Dendritic cell treated with granulocyte-macrophage colony-stimulating factor and Interleukin-4, amounts not matched to agents 40 ng/mL and 50 ng/mL, for 4 days (primary cell): ENCODE results near the gene RASGRF2.

Experiments
- H3K27ac Mint-ChIP-seq: one replicate; pipeline ENCODE4 v1.8.0; 2022; ENCODE audit warnings: mild to moderate bottlenecking, mixed read lengths
- H3K27me3 Mint-ChIP-seq: one replicate; pipeline ENCODE4 v1.8.0; 2022; ENCODE audit warnings: mild to moderate bottlenecking, mixed read lengths
- H3K36me3 Mint-ChIP-seq: one replicate; pipeline ENCODE4 v1.8.0; 2022; ENCODE audit warnings: low read depth, mixed read lengths
- H3K4me1 Mint-ChIP-seq: one replicate; pipeline ENCODE4 v1.8.0; 2022; ENCODE audit warnings: low read depth, mixed read lengths
- H3K4me3 Mint-ChIP-seq: one replicate; pipeline ENCODE4 v1.8.0; 2022; ENCODE audit warnings: mild to moderate bottlenecking, moderate library complexity, mixed read lengths
- H3K9me3 Mint-ChIP-seq: one replicate; pipeline ENCODE4 v1.8.0; 2022; ENCODE audit warnings: mixed read lengths
- intact Hi-C: fragments of 100-400 bp; cut with micrococcal nuclease; formaldehyde crosslinking; loops from one replicate; pipeline ENCODE4 v1.15.0; 2022

The RASGRF2 gene

GRCh38 chr5:80931411-80931810, 28.8 kb upstream of the RASGRF2 start:
- H3K27me3 Mint-ChIP-seq: no peaks in the 10 kb centered on the region
- H3K27ac Mint-ChIP-seq: no peak overlapping the region
- no peaks in the 10 kb centered on the region for H3K9me3 Mint-ChIP-seq
- H3K36me3 Mint-ChIP-seq: no peaks in the 10 kb centered on the region
- no peak overlapping the region for H3K4me3 Mint-ChIP-seq
- intact Hi-C loops: no loop called here
- H3K4me1 Mint-ChIP-seq: peaks cover 13% of the 10 kb centered on the region

- H3K4me1 Mint-ChIP-seq: peaks cover under 1% of the 10 kb centered on the region
- H3K27me3 Mint-ChIP-seq: no peaks in the 10 kb centered on the region
- H3K27ac Mint-ChIP-seq: no peak overlapping the region
- intact Hi-C loops: no loop called here
- H3K36me3 Mint-ChIP-seq: no peaks in the 10 kb centered on the region
- no peak overlapping the region for H3K4me3 Mint-ChIP-seq
- H3K9me3 Mint-ChIP-seq: no peaks in the 10 kb centered on the region
Measured at GRCh38 chr5:80933036-80933435, 27.1 kb upstream of the RASGRF2 start.

GRCh38 chr5:80934751-80935150, 25.4 kb upstream of the RASGRF2 start:
- no peak overlapping the region for H3K4me3 Mint-ChIP-seq
- H3K36me3 Mint-ChIP-seq: no peaks in the 10 kb centered on the region
- H3K27me3 Mint-ChIP-seq: no peaks in the 10 kb centered on the region
- no peaks in the 10 kb centered on the region for H3K4me1 Mint-ChIP-seq
- intact Hi-C loops: no loop called here
- H3K9me3 Mint-ChIP-seq: peaks cover 12% of the 10 kb centered on the region
- H3K27ac Mint-ChIP-seq: no peak overlapping the region

GRCh38 chr5:80935811-80936385, 24.3 kb upstream of the RASGRF2 start:
- Mint-ChIP-seq H3K4me1 (no peaks in the 10 kb centered on the region), H3K27ac (no peak overlapping the region), H3K9me3 (peaks cover 12% of the 10 kb centered on the region), H3K27me3 (no peaks in the 10 kb centered on the region), H3K36me3 (no peaks in the 10 kb centered on the region), H3K4me3 (no peak overlapping the region)
- intact Hi-C loops: no loop called here

GRCh38 chr5:80936881-80937280, 23.3 kb upstream of the RASGRF2 start:
- peaks cover 12% of the 10 kb centered on the region for H3K9me3 Mint-ChIP-seq
- no peak overlapping the region for H3K4me3 Mint-ChIP-seq
- no peak overlapping the region for H3K27ac Mint-ChIP-seq
- H3K27me3 Mint-ChIP-seq: no peaks in the 10 kb centered on the region
- H3K36me3 Mint-ChIP-seq: no peaks in the 10 kb centered on the region
- intact Hi-C loops: no loop called here
- H3K4me1 Mint-ChIP-seq: no peaks in the 10 kb centered on the region

GRCh38 chr5:80937584-80938356, 22.4 kb upstream of the RASGRF2 start:
- Mint-ChIP-seq H3K4me3 (no peak overlapping the region), H3K27ac (no peak overlapping the region), H3K4me1 (no peaks in the 10 kb centered on the region), H3K9me3 (peaks cover 12% of the 10 kb centered on the region), H3K27me3 (no peaks in the 10 kb centered on the region), H3K36me3 (no peaks in the 10 kb centered on the region)
- intact Hi-C loops: no loop called here

- H3K36me3 Mint-ChIP-seq: no peaks in the 10 kb centered on the region
- H3K4me1 Mint-ChIP-seq: no peaks in the 10 kb centered on the region
- intact Hi-C loops: no loop called here
- no peak overlapping the region for H3K27ac Mint-ChIP-seq
- no peak overlapping the region for H3K4me3 Mint-ChIP-seq
- H3K27me3 Mint-ChIP-seq: peaks cover 2% of the 10 kb centered on the region
- peaks cover 12% of the 10 kb centered on the region for H3K9me3 Mint-ChIP-seq
Measured at GRCh38 chr5:80941496-80941895, 18.7 kb upstream of the RASGRF2 start.

- no peak overlapping the region for H3K27ac Mint-ChIP-seq
Measured at GRCh38 chr5:80951366-80951765, 8.8 kb upstream of the RASGRF2 start.

GRCh38 chr5:80953587-80953986, 6.6 kb upstream of the RASGRF2 start:
- Mint-ChIP-seq H3K4me1 (no peaks in the 10 kb centered on the region), H3K9me3 (no peaks in the 10 kb centered on the region), H3K27ac (no peak overlapping the region), H3K27me3 (peaks cover 18% of the 10 kb centered on the region), H3K36me3 (no peaks in the 10 kb centered on the region), H3K4me3 (no peak overlapping the region)
- intact Hi-C loops: no loop called here

More at GRCh38 chr5:80951366-80951765, 8.8 kb upstream of the RASGRF2 start:
- H3K27me3 Mint-ChIP-seq: peaks cover 4% of the 10 kb centered on the region
- H3K36me3 Mint-ChIP-seq: no peaks in the 10 kb centered on the region
- H3K9me3 Mint-ChIP-seq: no peaks in the 10 kb centered on the region
- no peaks in the 10 kb centered on the region for H3K4me1 Mint-ChIP-seq
- H3K4me3 Mint-ChIP-seq: no peak overlapping the region
- intact Hi-C loops: no loop called here

- Mint-ChIP-seq H3K27me3 (peaks cover 29% of the 10 kb centered on the region), H3K9me3 (no peaks in the 10 kb centered on the region), H3K4me1 (peaks cover 8% of the 10 kb centered on the region), H3K36me3 (no peaks in the 10 kb centered on the region), H3K27ac (no peak overlapping the region), H3K4me3 (no peak overlapping the region)
- intact Hi-C loops: no loop called here
Measured at GRCh38 chr5:80955082-80955590, 5.0 kb upstream of the RASGRF2 start.

- Mint-ChIP-seq H3K4me3 (no peak overlapping the region), H3K27ac (no peak overlapping the region), H3K9me3 (no peaks in the 10 kb centered on the region), H3K27me3 (peaks cover 37% of the 10 kb centered on the region), H3K4me1 (peaks cover 14% of the 10 kb centered on the region), H3K36me3 (no peaks in the 10 kb centered on the region)
- intact Hi-C loops: no loop called here
Measured at GRCh38 chr5:80956272-80956671, 3.9 kb upstream of the RASGRF2 start.

- Mint-ChIP-seq H3K36me3 (no peaks in the 10 kb centered on the region), H3K27me3 (peaks cover 44% of the 10 kb centered on the region), H3K9me3 (no peaks in the 10 kb centered on the region), H3K4me1 (peaks cover 14% of the 10 kb centered on the region), H3K4me3 (no peak overlapping the region), H3K27ac (no peak overlapping the region)
- intact Hi-C loops: no loop called here
Measured at GRCh38 chr5:80957031-80957761, 3.0 kb upstream of the RASGRF2 start.

- peaks cover 55% of the 10 kb centered on the region for H3K27me3 Mint-ChIP-seq
- no peaks in the 10 kb centered on the region for H3K36me3 Mint-ChIP-seq
- H3K9me3 Mint-ChIP-seq: no peaks in the 10 kb centered on the region
- H3K4me1 Mint-ChIP-seq: peaks cover 14% of the 10 kb centered on the region
- no peak overlapping the region for H3K4me3 Mint-ChIP-seq
- no peak overlapping the region for H3K27ac Mint-ChIP-seq
- intact Hi-C loops: no loop called here
Measured at GRCh38 chr5:80958616-80959015, 1.5 kb upstream of the RASGRF2 start.

GRCh38 chr5:80959138-80959537, 1.0 kb upstream of the RASGRF2 start:
- Mint-ChIP-seq H3K27ac (no peak overlapping the region), H3K36me3 (no peaks in the 10 kb centered on the region), H3K4me1 (peaks cover 14% of the 10 kb centered on the region)

More at GRCh38 chr5:80959138-80959537, 1.0 kb upstream of the RASGRF2 start:
- no peaks in the 10 kb centered on the region for H3K9me3 Mint-ChIP-seq
- H3K4me3 Mint-ChIP-seq: no peak overlapping the region
- H3K27me3 Mint-ChIP-seq: peaks cover 58% of the 10 kb centered on the region
- intact Hi-C loops: no loop called here
